GM03348 (cell line): ENCODE measurements around the gene PPP1R14B.
"Not testable (repeated sequence)": the region's sequence is repeated elsewhere in the genome, so short reads cannot be mapped to it uniquely, and the experiment has no call there.

Experiments used
- DNase-seq: peaks from one replicate; pipeline ENCODE4 v3.0.0; 2012; ENCODE audit warnings: low spot score

The PPP1R14B gene

DNA sequence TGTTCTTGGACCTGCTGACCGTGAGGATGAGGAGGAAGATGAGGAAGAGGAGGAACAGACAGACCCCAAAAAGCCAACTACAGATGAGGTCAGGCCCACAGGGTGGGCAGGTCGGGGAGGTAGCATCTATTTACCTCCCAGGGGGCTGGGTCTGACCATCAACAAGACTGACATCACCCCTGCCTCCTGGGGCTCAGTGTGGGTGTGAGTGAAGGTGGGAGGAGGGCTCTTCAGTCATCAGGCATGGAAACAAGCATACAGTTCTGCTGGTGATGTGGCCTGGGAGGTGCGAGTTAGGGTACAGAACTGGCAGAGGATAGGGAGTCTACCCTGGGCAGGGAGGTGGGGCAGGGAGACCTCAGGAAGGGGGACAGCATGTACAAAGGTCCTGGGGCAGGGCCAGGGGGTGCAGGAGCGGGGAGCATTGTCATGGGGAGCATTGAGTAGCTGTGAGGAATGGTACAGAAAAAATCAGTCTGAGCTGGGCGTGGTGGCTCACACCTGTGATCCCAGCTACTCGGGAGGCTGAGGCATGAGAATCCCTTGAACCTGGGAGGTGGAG, 13.5 kb upstream of the PPP1R14B start:
- DNase-seq, result no peak

DNA sequence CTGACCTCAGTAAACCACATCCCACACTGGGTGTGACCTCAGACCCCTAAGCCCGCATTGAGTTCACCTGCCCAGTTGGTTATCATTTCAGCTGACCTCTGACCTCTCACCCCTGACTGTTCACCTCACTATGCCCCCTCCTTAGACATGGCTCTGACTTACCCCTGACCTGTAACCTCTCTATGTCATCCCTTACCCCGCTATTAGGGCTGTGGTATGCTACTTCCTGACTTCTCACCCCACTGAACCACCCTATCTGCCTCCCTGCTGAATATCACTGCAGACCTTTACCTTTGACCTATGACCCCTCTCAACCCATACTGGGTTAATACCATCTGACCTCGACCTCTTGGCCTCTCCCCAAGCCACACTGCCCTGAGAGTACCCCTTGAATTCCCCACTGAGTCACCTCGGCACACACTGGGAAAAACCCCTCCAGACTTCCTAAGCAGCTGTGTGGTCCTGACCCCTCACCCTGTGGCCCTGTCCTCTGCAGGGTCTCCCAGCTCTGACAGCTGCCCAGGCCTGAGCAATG, 12.9 kb upstream of the PPP1R14B start:
- no peak for DNase-seq

DNA sequence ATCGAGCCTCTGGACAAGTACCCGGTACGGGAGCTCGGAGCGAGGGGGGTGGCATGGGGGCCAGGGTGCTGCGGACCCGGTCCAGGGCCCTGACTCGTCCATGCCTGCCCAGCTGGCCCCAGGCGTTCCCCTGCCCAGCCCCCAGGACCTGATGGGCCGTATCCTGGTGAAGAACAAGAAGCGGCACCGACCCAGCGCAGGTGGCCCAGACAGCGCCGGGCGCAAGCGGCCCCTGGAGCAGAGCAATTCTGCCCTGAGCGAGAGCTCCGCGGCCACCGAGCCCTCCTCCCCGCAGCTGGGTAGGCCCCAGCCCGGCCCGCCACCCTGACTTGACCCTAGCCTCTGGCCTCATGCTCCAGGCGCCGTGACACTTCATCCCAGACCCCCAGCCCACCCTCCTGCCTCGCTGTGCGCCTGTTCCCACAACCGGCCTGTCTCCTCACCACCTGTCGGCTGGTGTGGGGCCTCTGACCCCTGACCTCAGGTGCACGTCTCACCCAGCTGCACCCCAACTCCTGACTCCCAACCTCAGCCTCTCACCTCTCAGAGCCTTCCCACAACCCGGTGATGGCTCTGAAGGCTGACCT, 12.3 kb upstream of the PPP1R14B start:
- DNase-seq, result no peak

DNA sequence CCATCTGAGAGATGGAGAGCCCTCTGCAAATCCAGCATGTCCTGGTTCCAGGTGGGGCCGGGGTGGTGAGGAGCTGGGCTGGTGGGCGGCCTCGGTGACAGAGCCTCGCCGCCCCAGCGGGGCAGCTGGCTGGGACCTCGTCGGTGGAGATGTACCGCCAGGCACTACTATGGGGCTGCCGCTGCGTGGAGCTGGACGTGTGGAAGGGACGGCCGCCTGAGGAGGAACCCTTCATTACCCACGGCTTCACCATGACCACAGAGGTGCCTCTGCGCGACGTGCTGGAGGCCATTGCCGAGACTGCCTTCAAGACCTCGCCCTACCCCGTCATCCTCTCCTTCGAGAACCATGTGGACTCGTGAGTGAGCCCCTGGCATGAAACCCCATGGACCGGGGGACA, 11.6 kb upstream of the PPP1R14B start:
- no peak for DNase-seq

DNA sequence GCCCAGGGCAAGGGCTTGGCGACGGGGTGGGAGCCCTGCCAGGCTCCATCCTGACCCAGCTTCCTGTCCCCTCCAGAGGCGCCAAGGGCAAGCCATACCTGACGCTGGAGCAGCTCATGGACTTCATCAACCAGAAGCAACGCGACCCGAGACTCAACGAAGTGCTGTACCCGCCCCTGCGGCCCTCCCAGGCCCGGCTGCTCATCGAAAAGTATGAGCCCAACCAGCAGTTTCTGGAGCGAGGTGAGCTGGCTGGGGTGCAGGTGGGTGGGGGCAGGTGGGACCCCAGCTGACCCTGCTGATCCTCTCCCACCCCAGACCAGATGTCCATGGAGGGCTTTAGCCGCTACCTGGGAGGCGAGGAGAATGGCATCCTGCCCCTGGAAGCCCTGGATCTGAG, 9.6 kb upstream of the PPP1R14B start:
- DNase-seq, result no peak

DNA sequence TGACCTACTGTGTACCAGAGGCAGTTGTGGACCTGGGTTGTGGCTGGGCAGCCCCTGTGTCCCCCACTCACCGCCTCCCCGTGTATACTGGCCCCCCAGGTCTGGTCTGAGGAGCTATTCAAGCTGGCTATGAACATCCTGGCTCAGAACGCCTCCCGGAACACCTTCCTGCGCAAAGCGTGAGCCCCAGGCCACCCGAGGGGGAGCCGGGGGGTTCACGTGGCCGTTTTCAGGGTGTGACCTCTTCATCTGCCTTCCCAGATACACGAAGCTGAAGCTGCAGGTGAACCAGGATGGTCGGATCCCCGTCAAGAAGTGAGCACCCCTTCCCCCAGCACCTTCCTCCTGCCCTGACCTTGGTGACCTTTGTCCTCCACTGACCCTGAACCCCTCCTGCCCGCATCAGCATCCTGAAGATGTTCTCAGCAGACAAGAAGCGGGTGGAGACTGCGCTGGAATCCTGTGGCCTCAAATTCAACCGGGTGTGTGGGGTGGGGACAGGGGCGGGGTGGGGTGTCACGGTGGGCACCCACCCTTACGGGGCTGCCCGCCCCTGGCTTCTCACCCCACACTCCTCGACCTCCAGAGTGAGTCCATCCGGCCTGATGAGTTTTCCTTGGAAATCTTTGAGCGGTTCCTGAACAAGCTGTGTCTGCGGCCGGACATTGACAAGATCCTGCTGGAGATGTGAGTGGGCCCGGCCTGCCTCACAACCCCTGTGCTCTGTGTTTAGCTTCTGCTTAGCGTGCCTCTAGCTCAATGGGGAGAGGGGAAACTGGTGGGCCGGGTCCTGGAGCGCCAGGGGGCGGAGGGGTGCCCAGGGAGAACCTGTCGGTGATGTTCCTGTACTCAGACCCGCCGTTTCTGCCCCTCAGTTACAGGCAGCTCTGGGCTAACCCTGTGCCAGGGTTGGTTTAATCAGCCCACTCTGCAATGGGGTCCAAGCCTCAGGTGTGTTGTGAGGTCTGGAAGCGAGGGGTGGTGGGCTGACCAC, 8.7 kb upstream of the PPP1R14B start:
- no peak for DNase-seq

DNA sequence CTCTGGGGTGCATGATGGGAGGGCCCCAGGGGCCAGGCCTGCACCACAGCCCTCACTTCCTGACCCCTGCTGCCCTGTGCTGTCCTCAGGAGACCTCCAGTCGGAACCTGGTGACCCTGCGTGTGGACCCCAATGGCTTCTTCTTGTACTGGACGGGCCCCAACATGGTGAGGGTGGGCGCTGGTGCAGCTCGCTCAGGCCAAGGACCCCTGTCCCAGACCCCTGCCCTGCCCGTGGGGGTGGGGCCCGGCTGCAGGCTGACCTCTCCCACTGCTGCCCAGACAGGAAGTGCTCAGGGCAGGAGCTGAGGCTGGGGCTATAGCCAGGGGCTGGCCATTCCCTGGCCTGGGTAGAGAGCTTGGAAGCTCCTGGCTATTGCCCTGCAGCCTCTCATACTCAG, 7.6 kb upstream of the PPP1R14B start:
- no peak for DNase-seq

DNA sequence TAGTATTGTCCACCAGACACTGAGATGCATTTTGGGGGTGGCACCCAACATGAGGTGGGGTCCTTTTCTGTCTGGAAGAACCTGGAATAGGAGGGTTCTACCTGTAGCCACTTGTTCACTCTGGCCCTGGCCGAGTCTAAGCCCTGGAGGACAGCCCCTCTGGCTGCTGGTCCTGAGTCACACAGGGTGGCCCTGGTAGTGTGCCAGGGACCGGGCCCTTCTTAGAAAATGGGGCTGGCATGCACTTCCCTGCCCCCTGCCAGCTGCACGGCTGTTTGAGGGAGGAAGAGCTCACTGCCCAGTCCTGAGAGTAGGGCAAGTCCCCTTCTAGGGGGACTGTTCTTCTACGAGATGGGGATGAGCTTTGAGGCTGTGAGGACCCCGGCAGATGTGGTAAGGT, 6.7 kb upstream of the PPP1R14B start:
- no peak for DNase-seq

DNA sequence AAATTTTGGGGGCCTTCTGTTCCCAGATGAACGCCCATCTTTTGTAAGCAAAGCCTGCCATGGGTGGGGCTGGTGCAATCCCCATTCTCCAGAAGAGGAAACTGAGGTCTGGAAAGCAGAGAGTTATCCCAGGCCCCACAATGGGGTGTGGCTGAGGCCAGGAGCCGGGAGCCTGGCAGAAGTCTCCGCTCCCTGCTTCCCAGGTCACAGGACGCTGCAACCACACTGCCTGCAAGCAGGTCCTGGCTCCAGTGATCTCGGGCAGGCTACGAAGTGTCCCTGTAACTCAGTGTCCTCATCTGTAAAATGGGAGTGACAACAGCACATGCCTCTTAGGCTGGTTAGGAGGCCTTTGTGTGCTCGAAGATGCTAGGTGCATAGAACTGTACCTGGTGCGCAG, 6.3 kb upstream of the PPP1R14B start:
- no peak for DNase-seq

DNA sequence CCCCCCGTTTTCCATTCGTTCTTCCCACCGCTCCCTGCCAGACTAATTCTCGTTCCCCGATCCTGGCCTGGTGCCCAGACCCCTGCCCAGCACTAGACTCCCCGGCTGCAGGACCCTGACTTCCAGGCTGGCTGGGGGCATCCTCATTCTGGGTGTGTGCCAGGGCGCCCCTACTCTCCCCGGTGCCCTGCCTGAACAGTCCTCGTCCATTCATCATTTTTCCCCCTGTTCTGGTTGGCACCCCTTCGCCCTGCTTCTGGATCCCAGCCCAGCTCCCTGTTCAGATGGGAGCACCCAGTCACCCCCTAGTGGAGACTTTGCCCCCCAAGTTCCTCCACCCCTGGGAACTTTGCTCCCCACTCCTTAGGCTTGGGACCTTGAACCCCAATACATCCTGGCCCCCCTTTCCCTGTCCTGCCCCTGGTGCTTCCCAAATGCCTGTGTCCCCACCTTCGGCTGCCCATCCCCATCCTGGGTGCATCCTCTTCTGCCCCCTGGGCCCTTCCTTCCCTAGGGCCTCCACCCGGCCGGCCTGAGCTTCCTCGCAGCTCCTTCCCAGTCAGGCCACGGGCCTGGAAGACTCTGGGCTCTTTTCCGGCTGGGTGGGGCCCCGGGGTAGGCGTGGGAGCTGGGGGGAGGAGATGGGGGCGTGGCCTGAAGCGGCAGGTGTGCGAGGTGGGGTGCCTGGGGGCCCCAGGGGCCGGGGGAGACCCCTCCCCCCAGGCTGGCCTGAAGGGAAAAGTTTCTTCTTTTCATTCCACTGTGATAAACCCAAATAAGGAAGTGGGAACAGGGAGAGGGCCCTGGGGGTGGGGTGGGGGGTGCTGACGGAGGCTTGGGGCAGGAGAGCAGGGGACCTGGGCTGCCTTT, 5.5 kb upstream of the PPP1R14B start:
- DNase-seq, result peak; percentile 83

DNA sequence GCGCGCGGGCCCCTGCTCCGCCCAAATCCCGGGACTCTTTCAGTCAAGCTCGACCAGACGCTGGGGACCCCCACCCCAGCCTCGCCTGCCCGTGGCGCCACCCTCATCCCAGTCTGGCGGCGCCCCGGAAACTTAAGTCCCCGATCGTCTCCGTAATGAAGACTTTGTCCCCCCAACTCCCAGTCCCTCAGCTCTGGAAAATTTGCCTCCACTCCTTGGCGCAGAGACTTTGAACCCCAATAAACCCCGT, 4.9 kb upstream of the PPP1R14B start:
- no peak for DNase-seq

DNA sequence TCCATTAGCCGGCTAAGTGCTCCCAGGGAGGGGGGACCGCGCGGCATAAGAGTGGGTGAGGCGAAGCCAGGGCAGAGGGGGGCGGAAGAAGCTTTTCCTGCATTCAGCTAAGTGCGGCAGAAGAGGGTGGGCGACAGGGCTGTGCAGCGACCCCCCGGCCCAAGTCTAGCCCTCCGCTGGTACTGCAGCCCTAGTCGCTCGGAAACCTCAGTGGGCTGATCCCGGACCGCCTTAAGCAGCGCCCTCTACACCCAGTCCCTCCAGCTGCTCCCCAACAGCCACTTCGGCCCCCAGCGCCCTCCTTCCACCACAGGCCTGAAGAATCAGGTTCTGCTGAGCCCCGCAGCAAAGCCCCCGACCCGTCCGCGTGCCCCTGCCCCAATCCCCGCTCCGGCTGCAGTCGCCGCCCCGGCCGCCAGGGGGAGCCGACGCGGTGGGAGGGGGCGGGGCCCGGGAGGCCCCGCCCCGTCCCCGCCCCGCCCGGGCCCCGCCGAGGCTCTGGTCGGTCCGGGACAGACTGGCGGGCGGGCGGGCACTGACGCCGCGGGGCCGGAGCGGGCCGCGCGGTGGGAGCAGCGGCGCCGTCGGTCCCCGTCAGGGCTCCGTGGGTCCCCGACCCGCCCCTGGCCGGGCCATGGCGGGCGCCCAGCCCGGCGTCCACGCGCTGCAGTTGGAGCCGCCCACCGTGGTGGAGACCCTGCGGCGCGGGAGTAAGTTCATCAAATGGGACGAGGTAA, 4.4 kb upstream of the PPP1R14B start, which contains the start of gene PLCB3:
PLCB3 (plus strand) TSS at position 515 of the 737 bp plus-strand sequence; CDS start at position 635, 120 bp downstream.
- DNase-seq, result peak; percentile 94

DNA sequence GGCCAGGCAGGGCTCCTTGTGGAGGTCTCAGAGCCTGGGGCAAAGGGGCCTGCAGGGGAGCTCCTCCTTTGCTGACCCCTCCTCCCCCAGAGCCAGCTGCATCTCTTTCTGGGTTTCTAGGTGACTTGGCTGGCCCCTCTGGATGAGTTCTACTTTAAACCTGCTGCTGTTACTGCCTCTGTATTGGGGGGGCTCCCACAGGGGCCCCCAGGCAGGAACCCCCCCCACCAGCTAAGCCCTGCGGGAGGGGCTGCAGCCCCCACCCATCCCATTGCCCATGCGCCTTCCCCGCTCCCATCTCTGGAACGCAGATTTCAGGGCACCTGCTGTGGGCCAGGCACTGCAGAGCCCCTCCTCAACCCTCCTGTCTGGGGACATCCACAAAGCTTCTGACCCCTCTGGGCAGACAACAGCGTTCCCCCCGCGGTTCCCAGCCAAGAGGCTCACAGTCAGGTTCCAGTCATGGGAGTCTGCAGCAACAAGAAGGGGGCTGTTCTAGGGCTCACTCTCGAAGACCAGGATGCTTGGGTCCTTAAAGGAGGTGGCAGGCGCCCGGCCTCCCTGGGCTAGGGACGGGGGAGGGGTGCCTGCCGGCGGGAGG, 3.8 kb upstream of the PPP1R14B start:
- no peak for DNase-seq

DNA sequence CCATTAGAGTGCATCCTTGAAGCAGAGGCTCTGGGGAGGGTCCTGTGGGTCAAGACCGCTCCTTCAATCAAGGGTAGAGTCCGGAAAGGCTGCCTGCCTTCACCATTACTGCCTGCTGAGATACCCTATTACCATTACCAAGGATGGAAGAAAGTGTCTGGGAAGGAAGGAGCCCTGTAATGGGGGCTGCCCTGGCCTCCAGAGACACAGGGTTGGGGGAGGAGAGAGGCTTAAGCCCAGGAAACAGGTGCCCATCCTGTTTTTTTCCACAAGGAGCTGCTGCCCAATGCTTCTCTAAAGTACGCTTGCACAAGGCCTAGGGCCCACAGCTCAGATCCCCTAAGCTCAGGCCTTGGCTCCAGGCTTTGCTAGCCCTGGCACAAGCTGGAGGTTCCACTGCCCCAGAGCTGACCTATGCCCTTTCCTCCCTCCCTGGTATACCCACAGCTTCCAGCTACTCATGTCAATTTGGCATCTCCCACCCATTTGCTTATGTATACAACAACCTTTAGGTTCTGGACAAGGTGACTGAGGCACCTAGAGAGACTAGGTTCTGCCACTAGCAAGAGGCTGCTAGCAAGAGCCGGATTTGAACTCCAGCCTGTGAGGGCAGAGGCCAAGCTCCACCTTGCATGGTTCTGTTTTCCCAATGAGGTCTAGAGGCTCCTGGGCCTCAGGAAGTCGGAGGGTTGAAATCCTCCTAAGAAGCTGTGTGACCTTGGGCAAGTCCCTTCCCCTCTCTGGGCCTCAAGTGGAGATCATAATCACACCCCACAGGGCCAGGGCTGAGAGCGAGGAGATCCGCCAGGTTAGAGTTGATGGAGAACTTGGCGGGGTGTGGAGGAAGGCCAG, 3.0 kb upstream of the PPP1R14B start:
- DNase-seq, result no peak

DNA sequence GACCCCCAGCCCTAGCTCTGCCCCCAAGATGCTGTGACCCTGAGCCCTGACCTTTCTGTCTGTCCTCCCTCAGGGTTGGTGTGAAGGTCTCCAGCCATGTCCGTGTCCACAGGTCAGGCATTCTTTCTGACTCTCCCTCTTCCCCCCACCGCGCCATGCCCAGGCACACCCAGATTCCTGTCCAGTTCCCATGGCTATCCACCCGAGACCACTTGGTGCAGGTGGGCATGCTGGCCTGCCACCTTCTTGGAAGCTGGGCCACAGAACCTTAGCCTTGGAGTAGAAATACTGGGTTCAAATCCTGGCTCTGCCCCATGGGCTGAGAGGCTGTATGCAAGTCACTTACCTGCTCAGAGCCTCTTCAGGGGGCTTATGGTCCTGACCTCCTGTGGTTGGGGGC, 2.3 kb upstream of the PPP1R14B start:
- DNase-seq, result no peak

DNA sequence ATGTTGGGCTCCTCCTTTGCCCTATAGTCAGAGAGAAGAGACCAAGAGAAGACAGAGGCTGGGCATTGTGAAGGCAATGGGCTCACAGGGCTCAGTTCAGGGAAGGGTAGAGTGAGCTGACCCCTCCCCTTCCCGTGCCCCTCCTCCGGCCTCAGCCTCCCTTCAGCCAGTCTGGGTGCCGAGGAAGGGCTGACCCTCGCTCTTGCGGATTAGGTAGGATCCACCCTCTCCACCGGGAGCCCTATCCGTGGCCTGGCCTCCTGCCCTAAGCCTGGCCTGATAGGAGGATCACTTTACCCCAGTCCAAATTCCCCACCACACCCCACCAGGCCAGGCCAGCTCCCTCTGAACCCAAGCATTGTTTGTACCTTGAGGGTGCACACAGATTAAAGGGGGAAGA, 1.8 kb upstream of the PPP1R14B start:
- no peak for DNase-seq

DNA sequence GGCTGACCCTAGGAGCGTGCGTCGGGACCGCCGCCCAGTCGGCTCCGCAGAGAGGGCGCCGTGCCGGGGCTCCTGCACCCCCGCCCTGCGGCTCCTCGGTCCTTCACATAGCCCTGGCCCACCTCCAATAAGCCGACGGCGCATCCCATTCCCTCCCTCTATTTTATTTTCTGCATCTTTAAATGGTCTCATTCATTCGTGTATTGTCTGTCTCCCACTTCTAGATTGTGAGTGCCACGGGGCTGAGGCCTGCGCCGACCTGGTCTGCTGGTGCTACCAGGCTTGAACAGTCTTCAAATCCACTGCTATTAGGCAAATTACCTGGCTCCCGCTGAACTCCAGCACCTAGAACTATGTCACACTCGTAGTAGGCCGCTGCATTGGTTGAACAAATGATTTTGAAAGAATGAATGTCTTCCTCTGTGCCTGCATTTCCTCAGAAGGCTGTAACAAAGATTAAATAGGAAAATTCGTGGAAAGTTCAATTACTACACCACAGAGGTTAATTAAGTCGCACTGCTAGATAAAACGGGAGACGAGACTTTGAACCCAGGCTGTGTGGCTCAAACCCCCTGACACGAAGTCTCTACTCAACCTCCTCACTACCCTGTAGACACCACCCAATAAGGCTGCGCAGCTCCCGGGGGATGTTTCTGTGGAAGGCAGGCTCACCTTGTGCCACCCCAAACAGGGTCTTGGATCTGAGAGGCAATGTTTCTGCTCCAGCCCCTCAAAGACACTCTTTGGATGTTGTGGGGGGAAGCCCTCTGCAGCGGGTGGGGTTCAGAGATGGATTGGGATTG, 1.2 kb upstream of the PPP1R14B start:
- peak; percentile 33 for DNase-seq

DNA sequence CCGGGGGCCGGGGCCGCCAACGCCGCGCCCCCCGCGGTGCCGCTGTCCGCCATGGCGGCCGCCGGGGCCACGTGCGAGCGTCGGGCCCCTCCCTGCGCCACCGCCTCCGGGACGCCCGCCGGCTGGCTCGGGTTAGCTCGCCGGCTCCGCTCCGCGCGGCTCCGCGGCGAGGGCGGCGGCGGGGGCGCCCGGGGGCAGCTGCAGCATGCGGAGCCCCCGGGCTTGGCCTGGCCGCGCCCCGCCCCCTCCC, 197 bp downstream of the PPP1R14B start:
- not testable (repeated sequence) for DNase-seq

DNA sequence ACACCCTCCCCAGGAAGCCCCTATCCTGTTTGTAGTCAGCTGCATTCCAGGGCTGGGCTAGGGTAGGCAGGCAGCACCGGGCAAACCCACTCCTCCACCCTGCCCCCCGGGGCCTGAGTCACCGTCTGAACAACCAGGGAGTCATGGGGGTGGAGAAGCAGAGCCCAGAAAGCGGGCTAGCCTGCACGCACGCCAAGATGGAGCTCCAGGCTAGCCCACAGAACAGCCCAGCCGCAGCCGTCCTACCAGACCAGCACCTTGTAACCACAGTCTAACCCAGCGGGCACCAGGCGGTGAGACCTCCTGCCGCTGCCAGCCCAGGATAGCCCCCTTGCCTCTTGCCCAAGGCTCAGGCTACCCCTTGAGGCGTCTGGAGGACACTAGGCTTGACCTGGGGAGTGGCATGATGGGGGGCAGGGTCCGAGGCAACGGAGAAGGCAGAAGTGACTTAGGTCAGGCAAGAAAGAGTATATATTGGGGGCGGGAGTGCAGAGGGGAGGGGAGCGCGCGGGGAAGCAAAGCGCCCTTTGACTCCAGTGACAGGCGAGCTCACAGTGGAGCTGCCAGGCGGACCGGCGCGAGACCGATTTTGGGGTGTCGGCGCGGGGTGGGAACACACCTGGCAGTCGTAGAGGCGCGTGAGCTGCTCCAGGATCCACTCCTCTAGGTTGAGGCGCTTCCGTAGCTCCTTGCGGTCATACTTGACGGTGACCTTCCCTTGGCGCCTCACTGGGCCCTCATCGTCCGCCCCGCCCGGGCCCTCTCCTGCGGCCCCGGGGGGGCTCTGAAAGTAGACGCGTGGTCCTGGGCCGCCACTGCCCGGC, 734 bp downstream of the PPP1R14B start:
- DNase-seq, result peak; percentile 87
